Breast epithelium (tissue), 3 donors: ENCODE results near the gene CMSS1.

Source experiments
- POLR2A ChIP-seq: fragments of 450-650 bp; IDR thresholded peaks from one replicate; pipeline ENCODE4 v1.6.1; 2016; ENCODE audit warnings: antibody characterized with exemption, mild to moderate bottlenecking, moderate library complexity
- POLR2AphosphoS5 ChIP-seq, 3 donors: sonication (generic); formaldehyde crosslinking; IDR thresholded peaks; one replicate each; pipeline ENCODE4 v1.6.1; 2017; ENCODE audit warnings: antibody characterized with exemption in 3 of 3
- TF ChIP-seq, protein P1 (sequence below), 3 donors: fragments of 450-650 bp; IDR thresholded peaks; one replicate each; pipeline ENCODE4 v1.5.1; 2016 to 2017; ENCODE audit warnings: antibody characterized with exemption in 3 of 3, mild to moderate bottlenecking in 3 of 3, moderate library complexity in 3 of 3

DNA sequence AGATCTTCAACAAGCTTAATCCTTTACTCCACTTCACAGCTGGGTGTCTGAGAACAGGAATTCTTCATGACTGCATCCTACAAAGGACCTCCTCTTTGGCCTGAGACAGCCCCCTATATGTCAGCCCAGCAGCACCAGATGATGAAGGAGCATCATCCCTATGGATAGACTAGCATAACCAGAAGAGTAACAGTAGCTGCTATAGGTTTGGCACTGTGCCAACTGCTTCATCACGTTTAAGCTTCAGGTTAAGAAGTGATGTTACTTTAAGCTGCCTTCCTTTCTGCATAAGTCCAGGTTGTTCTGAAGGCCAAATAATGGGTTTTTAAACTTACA, 50.6 kb downstream of the CMSS1 start:
- TF ChIP-seq POLR2A, result no peak
- TF ChIP-seq, protein P1, sequence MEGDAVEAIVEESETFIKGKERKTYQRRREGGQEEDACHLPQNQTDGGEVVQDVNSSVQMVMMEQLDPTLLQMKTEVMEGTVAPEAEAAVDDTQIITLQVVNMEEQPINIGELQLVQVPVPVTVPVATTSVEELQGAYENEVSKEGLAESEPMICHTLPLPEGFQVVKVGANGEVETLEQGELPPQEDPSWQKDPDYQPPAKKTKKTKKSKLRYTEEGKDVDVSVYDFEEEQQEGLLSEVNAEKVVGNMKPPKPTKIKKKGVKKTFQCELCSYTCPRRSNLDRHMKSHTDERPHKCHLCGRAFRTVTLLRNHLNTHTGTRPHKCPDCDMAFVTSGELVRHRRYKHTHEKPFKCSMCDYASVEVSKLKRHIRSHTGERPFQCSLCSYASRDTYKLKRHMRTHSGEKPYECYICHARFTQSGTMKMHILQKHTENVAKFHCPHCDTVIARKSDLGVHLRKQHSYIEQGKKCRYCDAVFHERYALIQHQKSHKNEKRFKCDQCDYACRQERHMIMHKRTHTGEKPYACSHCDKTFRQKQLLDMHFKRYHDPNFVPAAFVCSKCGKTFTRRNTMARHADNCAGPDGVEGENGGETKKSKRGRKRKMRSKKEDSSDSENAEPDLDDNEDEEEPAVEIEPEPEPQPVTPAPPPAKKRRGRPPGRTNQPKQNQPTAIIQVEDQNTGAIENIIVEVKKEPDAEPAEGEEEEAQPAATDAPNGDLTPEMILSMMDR (IDR thresholded peaks at IDR 0.05), result no peak
- no peak for TF ChIP-seq POLR2AphosphoS5 (IDR thresholded peaks at IDR 0.05)
